ENCODE measurements around the gene NAV3. TPM values are rescaled to one million over a fixed set of nuclear protein-coding genes. Genes with fewer than 3 reads are reported as not detected.
A peak's percentile ranks its signal among the peaks of the same experiment; 100 is the strongest.

Gene NAV3
- total RNA-seq, 1 donor: 121 TPM

- TF ChIP-seq CTCF (IDR thresholded peaks at IDR 0.05; ENCODE audit: insufficient read depth, low read length): no peak
- no peak for DNase-seq (ENCODE audit: low read depth)
- no peak overlapping the region for H3K4me3 ChIP-seq (ENCODE audit: low read depth, low read length)
These were observed 10.8 kb downstream of the NAV3 start for GRCh38 chr12:77841521-77841920.

GRCh38 chr12:77842430-77842829, 11.7 kb downstream of the NAV3 start:
- H3K4me3 ChIP-seq (ENCODE audit: low read depth, low read length): no peak overlapping the region
- TF ChIP-seq CTCF (IDR thresholded peaks at IDR 0.05; ENCODE audit: insufficient read depth, low read length): no peak
- DNase-seq (ENCODE audit: low read depth): no peak

GRCh38 chr12:77845831-77846230, 15.1 kb downstream of the NAV3 start:
- no peak overlapping the region for H3K4me3 ChIP-seq (ENCODE audit: low read depth, low read length)
- peak; percentile 81 for DNase-seq (ENCODE audit: low read depth)
- TF ChIP-seq CTCF (IDR thresholded peaks at IDR 0.05; ENCODE audit: insufficient read depth, low read length): no peak

GRCh38 chr12:77847060-77847541, 16.4 kb downstream of the NAV3 start:
- peak; percentile 86 for DNase-seq (ENCODE audit: low read depth)
- no peak for TF ChIP-seq CTCF (IDR thresholded peaks at IDR 0.05; ENCODE audit: insufficient read depth, low read length)

GRCh38 chr12:77847680-77848431, 17.2 kb downstream of the NAV3 start:
- no peak overlapping the region for H3K4me3 ChIP-seq (ENCODE audit: low read depth, low read length)
- TF ChIP-seq CTCF (IDR thresholded peaks at IDR 0.05; ENCODE audit: insufficient read depth, low read length): no peak
- peak; percentile 90 for DNase-seq (ENCODE audit: low read depth)

More at GRCh38 chr12:77847060-77847541, 16.4 kb downstream of the NAV3 start:
- no peak overlapping the region for H3K4me3 ChIP-seq (ENCODE audit: low read depth, low read length)

GRCh38 chr12:77850129-77850528, 19.4 kb downstream of the NAV3 start:
- no peak for DNase-seq (ENCODE audit: low read depth)
- H3K4me3 ChIP-seq (ENCODE audit: low read depth, low read length): no peak overlapping the region
- TF ChIP-seq CTCF (IDR thresholded peaks at IDR 0.05; ENCODE audit: insufficient read depth, low read length): no peak
